Measurements from ENCODE around the gene XKRX. TPM values are rescaled to one million over a fixed set of nuclear protein-coding genes. Genes with fewer than 3 reads are reported as not detected.

The XKRX gene
- total RNA-seq = 0.24 and 0.26 TPM in 2 replicates

GRCh38 chrX:100928660-100929613 lies at the start of gene XKRX:
TSS of gene XKRX (minus strand) at chrX:100928917. CDS start at chrX:100928304, 613 bp downstream.

GRCh38 chrX:100969408-100969807 lies 40.7 kb upstream of the XKRX start, which contains the start of gene ARL13A:
TSS of gene ARL13A (plus strand) at chrX:100969708. CDS start at chrX:100973690, 3,982 bp downstream.

GRCh38 chrX:100874325-100874724 lies 54.4 kb downstream of the XKRX start, which contains the start of gene NOX1:
TSS of gene NOX1 (minus strand) at chrX:100874359. CDS start at chrX:100874139, 220 bp downstream.

Other genes with a start within 250 kb of the XKRX start
- gene SYTL4, start 196.8 kb downstream of the XKRX start, total RNA-seq = 3.4 and 5.9 TPM in 2 replicates
- gene CSTF2, start 108.5 kb downstream of the XKRX start, total RNA-seq = 14.4 and 20.0 TPM in 2 replicates
- not detected in 2 replicates for gene NOX1, start 54.6 kb downstream of the XKRX start, total RNA-seq
- gene ARL13A, start 40.8 kb upstream of the XKRX start, total RNA-seq = not detected in 2 replicates
- gene TRMT2B, start 123.2 kb upstream of the XKRX start, total RNA-seq = 4.0 and 10.2 TPM in 2 replicates
- gene TMEM35A, start 150.0 kb upstream of the XKRX start, total RNA-seq = 14.9 and 22.0 TPM in 2 replicates
- 6.5 and 14.6 TPM in 2 replicates for gene CENPI, start 169.3 kb upstream of the XKRX start, total RNA-seq

All from epithelial cell of alveolus of lung (primary cell).